HCT116 (cell line): ENCODE results near the gene FMN1. TPM values are rescaled to one million over a fixed set of nuclear protein-coding genes. Genes with fewer than 3 reads are reported as not detected.

Experiments
- ATAC-seq: fragments of 200-7000 bp; cut with Tn5 transposase; 2 replicates; pipeline ENCODE4 v1.9.1; 2020; ENCODE audit warnings: mild to moderate bottlenecking, moderate library complexity
- BruUV-seq: library from RNA; stranded (reverse); fragments of 400-500 nt; replicated peaks from 2 replicates; lab custom pipeline; 2021; lab: Mats Ljungman, UMichigan
- CTCF ChIA-PET: fragments of 300-600 bp; sonication (Branson Sonifier 250); formaldehyde crosslinking; loops from one replicate; lab custom pipeline; 2021; ENCODE audit warnings: antibody characterized with exemption; lab: Charles Lee
- POLR2A ChIA-PET: fragments of 300-600, 350-600 bp; sonication (Branson Sonifier 250); formaldehyde crosslinking; loops from one replicate; lab custom pipeline; 2021; ENCODE audit warnings: antibody characterized with exemption; lab: Charles Lee
- RAD21 ChIA-PET, 2 experiments: fragments of 300-600 bp; sonication (Branson Sonifier 250); formaldehyde crosslinking; loops; one replicate each; lab custom pipeline; 2023; ENCODE audit warnings: low total read pairs in 2 of 2; ENCODE audit not compliant: uncharacterized antibody in 2 of 2, unreplicated experiment in 2 of 2, low non-redundant PET in 1 of 2; lab: Charles Lee
- DNase-seq: peaks from one replicate; pipeline ENCODE4 v3.0.0-alpha.2; 2010; ENCODE audit warnings: low read depth, low spot score
- H2AFZ ChIP-seq: fragments of 200-600 bp; shearing (Covaris generic), sonication (generic); 2 replicates; pipeline ENCODE4 v1.6.1; 2017; ENCODE audit warnings: low read depth, mixed run types, mixed read lengths, antibody characterized with exemption, low read length; ENCODE audit not compliant: poor library complexity, severe bottlenecking
- H3K27ac ChIP-seq: 2 replicates; pipeline ENCODE4 v1.5.1; 2012; ENCODE audit warnings: low read depth, low read length
- H3K27me3 ChIP-seq: fragments of 200-600 bp; sonication (generic); 2 replicates; pipeline ENCODE4 v1.6.1; 2016; ENCODE audit warnings: mixed run types, low read length, mixed read lengths; ENCODE audit not compliant: insufficient read depth
- H3K36me3 ChIP-seq, 2 experiments: fragments of 200-500 bp in 1 of 2; fragments of 200-600 bp in 1 of 2; sonication (Bioruptor generic) in 1 of 2; sonication (generic) in 1 of 2; 2 replicates each; pipeline versions ENCODE4 v1.5.1 to v1.6.1; 2014 to 2016; ENCODE audit warnings: low read length in 2 of 2, inconsistent platforms in 1 of 2, mixed read lengths in 1 of 2, mixed run types in 1 of 2; ENCODE audit not compliant: insufficient read depth in 2 of 2, control insufficient read depth in 1 of 2
- H3K4me1 ChIP-seq, 2 experiments: fragments of 200-600 bp in 1 of 2; sonication (generic) in 1 of 2; 2 replicates each; pipeline versions ENCODE4 v1.5.1 to v1.6.1; 2012 to 2017; ENCODE audit warnings: low read length in 2 of 2, inconsistent platforms in 1 of 2, mild to moderate bottlenecking in 1 of 2, mixed read lengths in 1 of 2, mixed run types in 1 of 2, moderate library complexity in 1 of 2; ENCODE audit not compliant: insufficient read depth in 2 of 2, control insufficient read depth in 1 of 2
- H3K4me2 ChIP-seq: fragments of 200-600 bp; sonication (generic); 2 replicates; pipeline ENCODE4 v1.6.1; 2017; ENCODE audit warnings: mixed run types, low read length, mixed read lengths
- H3K4me3 ChIP-seq, 2 experiments: fragments of 200-600 bp in 1 of 2; sonication (generic) in 1 of 2; replicated peaks in 1 of 2; 2 replicates each; pipeline ENCODE4 v1.5.1; 2011 to 2016; ENCODE audit warnings: low read length in 2 of 2, control low read depth in 1 of 2, low read depth in 1 of 2, mild to moderate bottlenecking in 1 of 2, mixed read lengths in 1 of 2, mixed run types in 1 of 2
- H3K79me2 ChIP-seq: fragments of 200-600 bp; sonication (generic); 2 replicates; pipeline ENCODE4 v1.6.1; 2017; ENCODE audit warnings: mild to moderate bottlenecking, mixed run types, low read length, moderate library complexity, mixed read lengths; ENCODE audit not compliant: insufficient read depth
- H3K9ac ChIP-seq: fragments of 200-600 bp; sonication (generic); 2 replicates; pipeline ENCODE4 v1.6.1; 2016; ENCODE audit warnings: low read length, mixed read lengths
- H3K9me2 ChIP-seq: fragments of 200-600 bp; sonication (generic), shearing (Covaris generic); 2 replicates; pipeline ENCODE4 v1.6.1; 2017; ENCODE audit warnings: mixed run types, mild to moderate bottlenecking, moderate library complexity; ENCODE audit not compliant: insufficient read depth
- H3K9me3 ChIP-seq, 2 experiments: fragments of 200-500 bp in 1 of 2; fragments of 200-600 bp in 1 of 2; sonication (Bioruptor generic) in 1 of 2; sonication (generic) in 1 of 2; 2 replicates each; pipeline ENCODE4 v1.6.1; 2014 to 2017; ENCODE audit warnings: low read length in 2 of 2, mixed read lengths in 2 of 2, inconsistent platforms in 1 of 2, low read depth in 1 of 2, mild to moderate bottlenecking in 1 of 2, mixed run types in 1 of 2, moderate library complexity in 1 of 2; ENCODE audit not compliant: control insufficient read depth in 1 of 2, insufficient read depth in 1 of 2
- H4K20me1 ChIP-seq: fragments of 200-600 bp; sonication (generic), shearing (Covaris generic); 2 replicates; pipeline ENCODE4 v1.6.1; 2017; ENCODE audit warnings: mixed run types, mild to moderate bottlenecking, moderate library complexity; ENCODE audit not compliant: insufficient read depth
- CBX3 ChIP-seq: IDR thresholded peaks from 2 replicates; pipeline ENCODE4 v1.6.1; 2012; ENCODE audit warnings: low read depth
- CEBPB ChIP-seq: IDR thresholded peaks from 2 replicates; pipeline ENCODE4 v1.6.1; 2012; ENCODE audit warnings: low read depth
- EGR1 ChIP-seq: IDR thresholded peaks from 2 replicates; pipeline ENCODE4 v1.6.1; 2012; ENCODE audit warnings: low read depth
- ELF1 ChIP-seq: IDR thresholded peaks from 2 replicates; pipeline ENCODE4 v1.6.1; 2012; ENCODE audit warnings: low read depth, borderline replicate concordance
- EZH2 ChIP-seq: fragments of 200-600 bp; sonication (generic); IDR thresholded peaks from 2 replicates; pipeline ENCODE4 v1.6.1; 2017; ENCODE audit warnings: antibody characterized with exemption, mixed run types
- FOSL1 ChIP-seq: IDR thresholded peaks from 2 replicates; pipeline ENCODE4 v1.6.1; 2012; ENCODE audit warnings: low read depth
- JUND ChIP-seq: IDR thresholded peaks from 2 replicates; pipeline ENCODE4 v1.6.1; 2012
- POLR2A ChIP-seq: IDR thresholded peaks from 2 replicates; pipeline ENCODE4 v1.7.0; 2011; ENCODE audit warnings: borderline replicate concordance; ENCODE audit not compliant: insufficient read depth, insufficient read length; ENCODE audit errors: extremely low read depth
- POLR2AphosphoS5 ChIP-seq: IDR thresholded peaks from 2 replicates; pipeline ENCODE4 v1.6.1; 2011; ENCODE audit warnings: mild to moderate bottlenecking, low read depth, low read length, moderate library complexity
- SIN3A ChIP-seq: IDR thresholded peaks from 2 replicates; pipeline ENCODE4 v1.6.1; 2012; ENCODE audit warnings: low read depth
- SP1 ChIP-seq: IDR thresholded peaks from 2 replicates; pipeline ENCODE4 v1.6.1; 2012; ENCODE audit warnings: low read depth
- SRF ChIP-seq: IDR thresholded peaks from 2 replicates; pipeline ENCODE4 v1.6.1; 2012; ENCODE audit warnings: low read depth
- TCF7L2 ChIP-seq: IDR thresholded peaks from 2 replicates; pipeline ENCODE4 v1.7.0; 2011; ENCODE audit warnings: borderline replicate concordance, inconsistent platforms; ENCODE audit not compliant: insufficient read depth, insufficient read length; ENCODE audit errors: extremely low read depth
- YY1 ChIP-seq: IDR thresholded peaks from 2 replicates; pipeline ENCODE4 v1.6.1; 2011; ENCODE audit warnings: low read length, low read depth, moderate library complexity, mild to moderate bottlenecking; ENCODE audit not compliant: insufficient replicate concordance; ENCODE audit errors: extremely low read depth
- ZFX ChIP-seq: fragments of 450-650 bp; IDR thresholded peaks from 2 replicates; pipeline ENCODE4 v1.6.1; 2017
- ZNF274 ChIP-seq: fragments of 200-500 bp; sonication (Bioruptor generic); IDR thresholded peaks from 2 replicates; pipeline ENCODE4 v1.6.1; 2014; ENCODE audit warnings: mild to moderate bottlenecking, low read depth, low read length, inconsistent platforms
- intact Hi-C: fragments of 100-400 bp; cut with micrococcal nuclease; formaldehyde crosslinking; loops from 2 replicates; pipeline ENCODE4 v1.10.0; 2022
- total RNA-seq: library from RNA; stranded (reverse); gene quantifications from one replicate; pipeline ENCODE4 v1.2.1, GENCODE V29; 2021; ENCODE audit not compliant: unreplicated experiment
- TF ChIP-seq, protein P1 (sequence below): IDR thresholded peaks from 2 replicates; pipeline ENCODE4 v1.6.1; 2011; ENCODE audit warnings: mild to moderate bottlenecking, low read length, moderate library complexity; ENCODE audit not compliant: insufficient replicate concordance; ENCODE audit errors: extremely low read depth
- TF ChIP-seq, protein P2 (sequence below): IDR thresholded peaks from 2 replicates; pipeline ENCODE4 v1.6.1; 2012
- TF ChIP-seq, protein P3 (sequence below): IDR thresholded peaks from 2 replicates; pipeline ENCODE4 v1.6.1; 2012

Gene FMN1
- total RNA-seq, 1 experiment from 2014 or later, result 0.39 TPM

DNA sequence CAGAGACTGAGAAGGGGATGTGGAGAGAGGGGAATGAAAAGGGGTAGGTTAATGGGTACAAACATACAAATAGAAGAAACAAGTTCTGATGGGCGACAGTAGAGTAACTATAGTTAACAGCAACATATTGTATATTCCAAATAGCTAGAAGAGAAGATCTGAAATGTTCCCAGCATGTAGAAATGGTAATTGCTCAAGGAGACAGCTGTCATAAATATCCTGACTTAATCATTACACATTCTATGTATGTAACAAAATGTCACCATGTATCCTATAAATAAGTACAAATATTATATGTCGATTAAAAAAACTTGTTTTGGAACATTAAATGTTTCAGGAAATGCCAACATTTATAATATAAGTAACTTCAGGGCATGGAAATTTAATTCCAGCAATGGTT is 23.3 kb downstream of the FMN1 start:
- POLR2A ChIA-PET, result no interaction called here
- H3K4me3 ChIP-seq, result no peak overlapping the region
- H3K27me3 ChIP-seq, result no peaks in the 10 kb centered on the region
- RAD21 ChIA-PET, result no interaction called here
- no peak for TF ChIP-seq SIN3A
- no peak for TF ChIP-seq SRF
- no peak for TF ChIP-seq ZFX
- TF ChIP-seq ZNF274, result no peak
- TF ChIP-seq CEBPB, result no peak
- no peak for TF ChIP-seq JUND
- no peak for TF ChIP-seq POLR2A
- no peak for TF ChIP-seq SP1
- no peak for TF ChIP-seq FOSL1
- no peak for TF ChIP-seq EGR1
- TF ChIP-seq, protein P1, sequence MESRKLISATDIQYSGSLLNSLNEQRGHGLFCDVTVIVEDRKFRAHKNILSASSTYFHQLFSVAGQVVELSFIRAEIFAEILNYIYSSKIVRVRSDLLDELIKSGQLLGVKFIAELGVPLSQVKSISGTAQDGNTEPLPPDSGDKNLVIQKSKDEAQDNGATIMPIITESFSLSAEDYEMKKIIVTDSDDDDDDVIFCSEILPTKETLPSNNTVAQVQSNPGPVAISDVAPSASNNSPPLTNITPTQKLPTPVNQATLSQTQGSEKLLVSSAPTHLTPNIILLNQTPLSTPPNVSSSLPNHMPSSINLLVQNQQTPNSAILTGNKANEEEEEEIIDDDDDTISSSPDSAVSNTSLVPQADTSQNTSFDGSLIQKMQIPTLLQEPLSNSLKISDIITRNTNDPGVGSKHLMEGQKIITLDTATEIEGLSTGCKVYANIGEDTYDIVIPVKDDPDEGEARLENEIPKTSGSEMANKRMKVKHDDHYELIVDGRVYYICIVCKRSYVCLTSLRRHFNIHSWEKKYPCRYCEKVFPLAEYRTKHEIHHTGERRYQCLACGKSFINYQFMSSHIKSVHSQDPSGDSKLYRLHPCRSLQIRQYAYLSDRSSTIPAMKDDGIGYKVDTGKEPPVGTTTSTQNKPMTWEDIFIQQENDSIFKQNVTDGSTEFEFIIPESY, result no peak
- TF ChIP-seq, protein P2, sequence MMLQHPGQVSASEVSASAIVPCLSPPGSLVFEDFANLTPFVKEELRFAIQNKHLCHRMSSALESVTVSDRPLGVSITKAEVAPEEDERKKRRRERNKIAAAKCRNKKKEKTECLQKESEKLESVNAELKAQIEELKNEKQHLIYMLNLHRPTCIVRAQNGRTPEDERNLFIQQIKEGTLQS, result no peak
- TF ChIP-seq, protein P3, sequence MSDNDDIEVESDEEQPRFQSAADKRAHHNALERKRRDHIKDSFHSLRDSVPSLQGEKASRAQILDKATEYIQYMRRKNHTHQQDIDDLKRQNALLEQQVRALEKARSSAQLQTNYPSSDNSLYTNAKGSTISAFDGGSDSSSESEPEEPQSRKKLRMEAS, result no peak
- no peak for TF ChIP-seq YY1
- no peak for TF ChIP-seq CBX3
- no peak for TF ChIP-seq TCF7L2
- TF ChIP-seq ELF1, result no peak
- TF ChIP-seq POLR2AphosphoS5, result no peak
- TF ChIP-seq EZH2, result no peak
- H3K79me2 ChIP-seq, result no peaks in the 10 kb centered on the region
- CTCF ChIA-PET, result no interaction called here
- DNase-seq, result no peak
- H3K9me2 ChIP-seq, result no peaks in the 10 kb centered on the region
- H3K4me2 ChIP-seq, result no peak overlapping the region
- BruUV-seq, result no TSS peak
- intact Hi-C loops, result no loop called here
- no peaks in the 10 kb centered on the region for H3K9me3 ChIP-seq
- H3K4me1 ChIP-seq, result no peaks in the 10 kb centered on the region
- H4K20me1 ChIP-seq, result no peaks in the 10 kb centered on the region
- H2AFZ ChIP-seq, result no peak overlapping the region
- H3K27ac ChIP-seq, result no peak overlapping the region
- no peak for ATAC-seq
- H3K9ac ChIP-seq, result no peak overlapping the region
- no peaks in the 10 kb centered on the region for H3K36me3 ChIP-seq
